Urinary bladder (tissue), 4 donors: ENCODE measurements around the gene POLE. TPM values are rescaled to one million over a fixed set of nuclear protein-coding genes. Genes with fewer than 3 reads are reported as not detected.

ENCODE experiments used
- DNase-seq: peaks from one replicate; pipeline ENCODE4 v3.0.0-alpha.2; 2015; ENCODE audit errors: extremely low spot score
- H3K27ac ChIP-seq: one replicate; pipeline ENCODE4 v1.5.1; 2013; ENCODE audit warnings: low read depth, mild to moderate bottlenecking, moderate library complexity
- H3K36me3 ChIP-seq: one replicate; pipeline ENCODE4 v1.6.1; 2013; ENCODE audit warnings: mild to moderate bottlenecking, moderate library complexity; ENCODE audit not compliant: insufficient read depth
- H3K4me1 ChIP-seq: one replicate; pipeline ENCODE4 v1.6.1; 2013; ENCODE audit warnings: mild to moderate bottlenecking, moderate library complexity; ENCODE audit not compliant: insufficient read depth
- H3K4me3 ChIP-seq: one replicate; pipeline ENCODE4 v1.5.1; 2013; ENCODE audit warnings: low read depth, low read length
- WGBS: extraction: QIAGEN DNeasy Blood & Tissue Kit; methylation state at CpG from one replicate; pipeline ENCODE4 v1.1.7; 2013; 5-methylcytosine and 5-hydroxymethylcytosine counted together
- polyA plus RNA-seq: library from polyadenylated mRNA; stranded (reverse); fragments of 200-250 nt; gene quantifications from one replicate; pipeline ENCODE4 v1.2.3, GENCODE V29; 2013
- total RNA-seq: library from RNA; depleted of rRNA; stranded (reverse); fragments of >200 nt; gene quantifications from one replicate; pipeline ENCODE4 v1.2.3, GENCODE V29; 2014
- donor health status: healthy with polysubstance abuse.
- donor health status: healthy.

POLE gene
- total RNA-seq = 49.7 TPM
- polyA plus RNA-seq = 17.9 TPM

GRCh38 chr12:132687211-132688164 is at the start of gene POLE, which contains the start of gene PXMP2:
POLE (minus strand) TSS chr12:132687342; CDS start chr12:132687315, 27 bp downstream.
PXMP2 (plus strand) TSS chr12:132687587; CDS start chr12:132687671, 84 bp downstream.
- H3K27ac ChIP-seq = peak within 1 kb of the TSS; percentile 2
- H3K36me3 ChIP-seq = no peaks in the 10 kb centered on the region
- under 1% methylated on average over 134 of the region's 134 CpGs for WGBS
- H3K4me1 ChIP-seq = no peaks in the 10 kb centered on the region
- H3K4me3 ChIP-seq = peak within 1 kb of the TSS; percentile 99
- DNase-seq = peak; percentile 88

- whole genome bisulfite sequencing = 93% methylated on average over 15 of the region's 15 CpGs
- no peak for DNase-seq
- no peaks in the 10 kb centered on the region for H3K4me1 ChIP-seq
- no peak overlapping the region for H3K4me3 ChIP-seq
- H3K36me3 ChIP-seq = no peaks in the 10 kb centered on the region
- H3K27ac ChIP-seq = no peak overlapping the region
Observed at GRCh38 chr12:132736913-132737312, 49.8 kb upstream of the POLE start.

GRCh38 chr12:132736378-132736777 is 49.2 kb upstream of the POLE start:
- Histone ChIP-seq H3K4me1 (no peaks in the 10 kb centered on the region), H3K36me3 (no peaks in the 10 kb centered on the region), H3K27ac (no peak overlapping the region), H3K4me3 (no peak overlapping the region)
- WGBS = 92% methylated on average over 12 of the region's 12 CpGs
- no peak for DNase-seq

GRCh38 chr12:132735496-132735895 is 48.4 kb upstream of the POLE start:
- 93% methylated on average over 20 of the region's 20 CpGs for WGBS
- H3K27ac ChIP-seq = no peak overlapping the region
- no peaks in the 10 kb centered on the region for H3K4me1 ChIP-seq
- no peaks in the 10 kb centered on the region for H3K36me3 ChIP-seq
- DNase-seq = no peak
- no peak overlapping the region for H3K4me3 ChIP-seq

- DNase-seq = no peak
- H3K4me1 ChIP-seq = no peaks in the 10 kb centered on the region
- 59% methylated on average over 10 of the region's 10 CpGs for WGBS
- no peak overlapping the region for H3K27ac ChIP-seq
- H3K4me3 ChIP-seq = no peak overlapping the region
- no peaks in the 10 kb centered on the region for H3K36me3 ChIP-seq
Observed at GRCh38 chr12:132734206-132734605, 47.1 kb upstream of the POLE start.

GRCh38 chr12:132731574-132731973 is 44.4 kb upstream of the POLE start:
- no peak for DNase-seq

GRCh38 chr12:132730353-132730752 is 43.2 kb upstream of the POLE start:
- Histone ChIP-seq H3K4me1 (no peaks in the 10 kb centered on the region), H3K4me3 (no peak overlapping the region), H3K36me3 (peaks cover 2% of the 10 kb centered on the region), H3K27ac (no peak overlapping the region)
- no peak for DNase-seq
- WGBS = 96% methylated on average over 11 of the region's 11 CpGs

More at GRCh38 chr12:132731574-132731973, 44.4 kb upstream of the POLE start:
- no peak overlapping the region for H3K4me3 ChIP-seq
- no peak overlapping the region for H3K27ac ChIP-seq
- 85% methylated on average over 17 of the region's 17 CpGs for WGBS
- no peaks in the 10 kb centered on the region for H3K36me3 ChIP-seq
- no peaks in the 10 kb centered on the region for H3K4me1 ChIP-seq

- no peaks in the 10 kb centered on the region for H3K4me1 ChIP-seq
- no peak for DNase-seq
- 87% methylated on average over 24 of the region's 24 CpGs for WGBS
- H3K36me3 ChIP-seq = peaks cover 2% of the 10 kb centered on the region
- H3K27ac ChIP-seq = no peak overlapping the region
- H3K4me3 ChIP-seq = no peak overlapping the region
Observed at GRCh38 chr12:132729541-132730320, 42.6 kb upstream of the POLE start.

- peaks cover 2% of the 10 kb centered on the region for H3K36me3 ChIP-seq
- no peak overlapping the region for H3K27ac ChIP-seq
- H3K4me1 ChIP-seq = no peaks in the 10 kb centered on the region
- no peak overlapping the region for H3K4me3 ChIP-seq
- WGBS = 95% methylated on average over 7 of the region's 7 CpGs
- DNase-seq = no peak
Observed at GRCh38 chr12:132728502-132728901, 41.4 kb upstream of the POLE start.

- Histone ChIP-seq H3K4me3 (no peak overlapping the region), H3K27ac (no peak overlapping the region), H3K36me3 (peaks cover 2% of the 10 kb centered on the region), H3K4me1 (no peaks in the 10 kb centered on the region)
- WGBS = 94% methylated on average over 37 of the region's 37 CpGs
- no peak for DNase-seq
Observed at GRCh38 chr12:132727091-132727794, 40.1 kb upstream of the POLE start.

GRCh38 chr12:132726386-132726785 is 39.2 kb upstream of the POLE start:
- H3K4me3 ChIP-seq = no peak overlapping the region
- WGBS = 96% methylated on average over 12 of the region's 12 CpGs
- H3K27ac ChIP-seq = no peak overlapping the region
- no peaks in the 10 kb centered on the region for H3K4me1 ChIP-seq
- no peak for DNase-seq
- peaks cover 2% of the 10 kb centered on the region for H3K36me3 ChIP-seq

GRCh38 chr12:132724506-132725241 is 37.5 kb upstream of the POLE start:
- no peak overlapping the region for H3K27ac ChIP-seq
- no peak for DNase-seq
- no peak overlapping the region for H3K4me3 ChIP-seq
- 89% methylated on average over 30 of the region's 30 CpGs for WGBS
- peaks cover 2% of the 10 kb centered on the region for H3K36me3 ChIP-seq
- no peaks in the 10 kb centered on the region for H3K4me1 ChIP-seq

GRCh38 chr12:132723764-132724140 is 36.6 kb upstream of the POLE start:
- 87% methylated on average over 2 of the region's 2 CpGs for WGBS

More at GRCh38 chr12:132723764-132724140, 36.6 kb upstream of the POLE start:
- H3K4me1 ChIP-seq = no peaks in the 10 kb centered on the region
- H3K4me3 ChIP-seq = no peak overlapping the region
- no peak for DNase-seq
- H3K36me3 ChIP-seq = peaks cover 2% of the 10 kb centered on the region
- no peak overlapping the region for H3K27ac ChIP-seq
